KOPT-K1 (cell line): ENCODE data around the gene ARHGAP15.

Source experiments
- H3K27ac ChIP-seq: fragments of 200-600 bp; sonication (generic); 2 replicates; pipeline ENCODE4 v1.5.1; 2016; ENCODE audit warnings: antibody characterized with exemption, mild to moderate bottlenecking, low read depth, low read length; ENCODE audit not compliant: poor library complexity, severe bottlenecking
- H3K36me3 ChIP-seq: fragments of 200-600 bp; sonication (generic); 2 replicates; pipeline ENCODE4 v1.5.1; 2017; ENCODE audit warnings: antibody characterized with exemption, mild to moderate bottlenecking, low read length, moderate library complexity; ENCODE audit not compliant: insufficient read depth
- H3K9me3 ChIP-seq: fragments of 200-600 bp; sonication (generic); 2 replicates; pipeline ENCODE4 v1.5.1; 2017; ENCODE audit warnings: antibody characterized with exemption, low read length, mild to moderate bottlenecking; ENCODE audit not compliant: insufficient read depth, poor library complexity, severe bottlenecking

Gene ARHGAP15

DNA sequence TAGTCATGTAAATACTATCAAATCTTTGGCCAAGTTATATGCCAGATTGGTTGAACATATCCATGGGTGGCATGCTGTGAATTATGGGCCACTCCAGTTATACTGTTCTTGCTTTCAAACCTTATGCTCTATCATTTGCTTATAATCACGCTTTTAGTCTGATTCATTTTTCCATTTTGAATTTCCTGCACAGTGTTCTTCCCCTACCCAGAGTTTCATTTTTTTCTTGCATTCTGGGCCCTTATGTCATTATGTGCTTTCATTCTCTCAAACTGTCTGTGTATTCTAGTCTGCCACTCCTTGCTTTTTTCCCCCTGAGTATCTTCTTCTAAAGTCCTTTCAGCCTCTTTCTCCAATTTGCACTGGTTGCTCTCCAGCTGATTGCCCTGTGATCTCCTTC is 364.1 kb downstream of the ARHGAP15 start:
- Histone ChIP-seq H3K9me3 (peaks cover 25% of the 10 kb centered on the region), H3K36me3 (peaks cover 64% of the 10 kb centered on the region), H3K27ac (no peak overlapping the region)

DNA sequence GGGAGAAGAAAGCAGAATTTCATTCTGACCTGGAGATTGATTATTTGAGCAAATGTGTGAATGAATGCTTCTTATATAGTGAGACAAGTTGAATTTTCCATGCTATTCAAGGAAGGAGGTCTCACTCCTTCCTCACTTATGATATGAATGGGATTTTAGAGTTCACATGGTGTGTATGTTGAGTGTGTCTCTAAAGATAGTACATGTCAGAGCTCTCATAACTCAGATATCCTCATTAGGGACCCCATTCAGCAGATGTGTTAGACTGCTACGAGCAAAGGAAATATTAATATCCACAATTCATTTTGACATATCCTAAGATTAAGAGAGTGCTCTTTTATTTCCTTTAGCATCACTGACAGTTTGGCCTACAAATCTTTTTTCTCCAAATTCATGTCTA is 368.5 kb downstream of the ARHGAP15 start:
- Histone ChIP-seq H3K36me3 (peaks cover 31% of the 10 kb centered on the region), H3K27ac (no peak overlapping the region), H3K9me3 (peaks cover 12% of the 10 kb centered on the region)

DNA sequence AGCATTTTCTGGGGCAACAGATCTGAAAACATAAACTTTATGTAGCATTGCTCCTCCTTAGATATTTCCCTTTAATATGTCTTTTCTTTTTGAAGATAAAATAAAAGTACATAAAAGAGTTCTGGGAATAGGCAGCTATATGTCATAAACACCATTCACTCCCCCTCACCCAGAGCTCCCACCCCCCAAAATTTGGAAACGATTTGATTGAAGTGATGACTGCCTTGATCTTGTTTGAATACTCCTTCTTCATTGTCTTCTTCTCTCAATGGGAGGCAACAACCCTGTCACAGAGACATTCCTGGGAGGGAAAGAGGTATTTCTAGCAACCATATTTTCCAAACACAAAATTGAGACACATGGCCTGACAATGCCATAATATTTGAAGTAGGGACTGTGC is 369.3 kb downstream of the ARHGAP15 start:
- peaks cover 5% of the 10 kb centered on the region for H3K9me3 ChIP-seq
- no peak overlapping the region for H3K27ac ChIP-seq

DNA sequence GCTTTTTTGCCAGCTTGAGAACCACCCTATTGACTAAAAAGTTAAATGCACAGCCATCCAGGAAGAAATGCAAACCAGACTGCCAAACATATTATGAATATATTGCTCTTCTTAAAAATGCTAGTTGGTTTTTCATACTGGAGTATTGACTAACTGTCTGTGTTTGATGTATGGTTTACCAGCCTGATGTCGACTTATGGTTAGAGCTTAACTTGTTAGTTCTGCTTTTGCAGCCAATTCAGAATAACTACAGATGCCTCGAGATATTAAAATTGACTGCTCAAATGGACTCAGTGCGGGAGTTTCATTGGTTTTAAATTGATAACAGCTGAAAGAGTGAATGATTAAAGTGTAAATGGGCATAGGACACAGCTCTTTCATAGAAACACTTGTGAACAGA is 369.8 kb downstream of the ARHGAP15 start:
- no peaks in the 10 kb centered on the region for H3K9me3 ChIP-seq
- no peak overlapping the region for H3K27ac ChIP-seq
- H3K36me3 ChIP-seq = peaks cover 28% of the 10 kb centered on the region

More for the DNA sequence above, 369.3 kb downstream of the ARHGAP15 start:
- peaks cover 31% of the 10 kb centered on the region for H3K36me3 ChIP-seq

DNA sequence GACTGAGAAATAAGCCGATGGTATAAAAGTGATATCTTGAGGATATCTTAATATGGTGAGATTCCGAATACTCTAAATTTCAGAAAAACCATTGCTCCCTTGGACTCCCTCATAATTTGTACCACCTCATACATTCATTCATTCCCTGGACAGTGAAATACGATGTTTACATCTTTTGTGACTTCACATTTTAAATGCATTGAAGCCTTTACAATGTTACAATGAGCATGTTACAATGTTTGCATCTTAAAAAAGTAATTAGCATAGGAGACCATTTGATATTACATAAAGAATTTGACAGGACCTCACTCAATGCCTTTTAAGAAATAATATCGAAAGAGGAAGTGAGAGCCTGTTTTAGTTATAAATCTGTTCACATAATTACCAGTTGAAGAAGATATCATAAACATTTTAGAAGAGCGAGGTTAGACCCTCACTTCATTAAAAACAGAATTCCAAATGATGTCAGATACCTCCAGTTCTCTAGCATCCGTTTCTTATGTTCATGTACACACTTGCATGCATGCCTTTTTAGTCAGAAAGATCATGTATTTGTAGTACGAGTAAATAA is 372.0 kb downstream of the ARHGAP15 start:
- H3K27ac ChIP-seq = no peak overlapping the region
- peaks cover 34% of the 10 kb centered on the region; the same call in 1 of the 2 replicates for H3K36me3 ChIP-seq
- H3K9me3 ChIP-seq = no peaks in the 10 kb centered on the region

DNA sequence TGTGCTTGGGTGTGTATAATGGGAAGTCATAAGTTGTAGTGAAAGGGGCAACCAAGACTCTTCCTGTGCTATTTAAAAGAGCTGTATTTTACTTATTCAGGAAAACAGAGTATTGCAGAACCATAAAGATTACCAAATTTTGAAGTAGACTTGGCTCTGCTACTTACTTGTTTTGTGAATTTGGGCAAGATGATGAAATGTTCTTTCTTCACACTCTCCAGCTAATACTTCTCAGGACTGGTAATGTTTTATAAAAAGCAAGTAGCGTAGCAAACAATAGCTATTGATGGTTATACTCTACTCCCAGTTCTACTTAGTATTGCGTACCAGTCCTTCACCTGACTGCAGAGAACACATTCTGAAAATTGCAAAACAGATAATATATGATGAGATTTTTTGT is 374.1 kb downstream of the ARHGAP15 start:
- H3K27ac ChIP-seq = no peak overlapping the region
- peaks cover 34% of the 10 kb centered on the region for H3K36me3 ChIP-seq
- H3K9me3 ChIP-seq = no peaks in the 10 kb centered on the region

DNA sequence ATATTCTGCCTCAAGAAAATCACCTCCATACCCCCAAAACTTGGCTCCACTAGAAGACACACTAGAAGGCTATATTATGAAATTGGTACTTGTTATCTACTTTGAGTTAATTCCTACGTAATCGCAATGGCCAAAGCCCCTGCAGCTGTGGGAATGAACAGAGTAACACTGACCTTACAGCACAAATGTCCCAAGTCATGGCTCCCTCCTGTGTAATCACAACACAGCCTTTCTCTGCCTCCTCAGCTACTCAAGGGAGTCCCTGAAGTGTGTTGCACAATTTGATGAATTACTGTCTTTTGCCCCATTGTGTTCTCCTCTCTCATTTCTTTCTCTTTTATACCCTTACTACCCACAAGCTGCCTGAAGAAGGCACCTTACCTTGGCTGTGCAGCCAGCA is 375.2 kb downstream of the ARHGAP15 start:
- peaks cover 34% of the 10 kb centered on the region for H3K36me3 ChIP-seq
- H3K27ac ChIP-seq = no peak overlapping the region
- H3K9me3 ChIP-seq = no peaks in the 10 kb centered on the region

DNA sequence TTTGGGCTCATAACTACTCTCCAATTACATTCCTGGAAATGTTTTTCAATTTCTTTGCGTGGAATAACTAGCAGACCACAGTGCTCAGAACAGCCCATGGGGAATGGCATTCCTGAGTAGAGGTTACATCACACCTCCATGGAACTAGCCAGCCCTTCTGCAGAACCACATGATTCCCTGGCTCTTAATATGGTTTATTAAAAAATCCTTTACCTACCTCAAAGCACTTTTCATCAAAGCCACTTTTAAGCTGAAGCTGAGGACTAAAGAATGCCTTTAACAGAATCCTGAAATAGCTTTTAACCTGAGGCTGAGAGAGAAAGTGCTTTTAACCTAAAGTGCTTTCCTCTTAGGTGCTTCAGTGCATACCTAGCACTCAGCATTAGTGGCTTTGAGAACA is 376.3 kb downstream of the ARHGAP15 start:
- peaks cover 34% of the 10 kb centered on the region for H3K36me3 ChIP-seq
- H3K9me3 ChIP-seq = no peaks in the 10 kb centered on the region
- no peak overlapping the region for H3K27ac ChIP-seq

DNA sequence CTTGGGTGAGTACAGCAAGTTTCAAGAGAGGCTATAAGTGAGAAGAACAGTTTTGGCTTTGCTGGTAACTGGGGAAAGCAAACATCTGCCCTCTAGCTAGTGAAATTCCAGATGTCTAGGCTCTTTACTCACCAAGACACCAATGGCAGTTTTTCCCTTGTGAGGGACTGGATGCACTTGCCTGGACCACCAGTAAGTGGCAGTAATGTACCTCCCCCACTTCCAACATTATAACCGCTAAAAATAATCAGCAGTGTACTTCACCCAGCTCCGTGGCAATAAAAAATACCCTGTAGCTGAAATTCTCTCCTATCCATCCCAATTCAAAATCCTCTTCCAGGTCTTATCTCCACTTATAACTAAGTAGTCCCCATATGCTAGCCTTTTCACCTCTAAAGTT is 383.9 kb downstream of the ARHGAP15 start:
- Histone ChIP-seq H3K9me3 (no peaks in the 10 kb centered on the region), H3K27ac (no peak overlapping the region), H3K36me3 (peaks cover 31% of the 10 kb centered on the region)

DNA sequence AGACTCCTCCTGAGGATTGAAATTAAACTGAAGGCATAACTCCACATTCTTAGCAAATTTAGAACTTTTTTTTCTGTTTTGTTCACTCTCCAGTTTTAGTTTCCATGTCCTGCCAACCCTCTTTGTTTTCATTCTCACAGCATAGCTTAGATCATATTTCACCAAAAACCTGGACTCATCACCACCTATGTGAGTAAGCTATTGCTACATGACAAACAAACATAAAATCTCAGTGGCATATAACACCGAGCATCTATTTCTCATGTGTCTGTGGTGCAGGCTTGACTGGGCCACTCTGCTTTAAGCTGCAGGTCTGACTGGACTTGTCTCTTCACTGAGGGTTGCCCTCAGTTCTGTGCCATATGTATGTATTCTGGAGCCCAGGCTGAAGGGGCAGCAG is 385.2 kb downstream of the ARHGAP15 start:
- H3K36me3 ChIP-seq = peaks cover 44% of the 10 kb centered on the region
- H3K9me3 ChIP-seq = no peaks in the 10 kb centered on the region
- no peak overlapping the region for H3K27ac ChIP-seq

DNA sequence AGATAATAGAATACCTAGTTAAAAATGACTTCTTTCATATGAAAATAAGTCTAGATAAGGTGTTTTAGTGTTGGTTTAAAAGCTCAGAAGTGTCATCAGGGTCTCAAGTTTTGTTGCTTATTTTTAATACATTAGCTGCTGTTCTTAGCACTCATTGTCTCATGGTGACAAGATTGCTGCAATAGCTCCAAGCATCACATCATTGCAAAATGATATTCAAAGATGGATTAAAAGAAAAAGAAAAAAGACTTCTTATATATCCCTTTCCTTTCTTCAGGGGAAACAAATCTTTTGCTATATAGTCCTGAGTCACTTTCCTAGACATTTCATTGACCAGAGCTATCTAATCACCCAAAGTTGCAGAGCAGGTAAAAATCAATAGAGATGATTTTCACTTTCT is 386.1 kb downstream of the ARHGAP15 start:
- H3K9me3 ChIP-seq = no peaks in the 10 kb centered on the region

DNA sequence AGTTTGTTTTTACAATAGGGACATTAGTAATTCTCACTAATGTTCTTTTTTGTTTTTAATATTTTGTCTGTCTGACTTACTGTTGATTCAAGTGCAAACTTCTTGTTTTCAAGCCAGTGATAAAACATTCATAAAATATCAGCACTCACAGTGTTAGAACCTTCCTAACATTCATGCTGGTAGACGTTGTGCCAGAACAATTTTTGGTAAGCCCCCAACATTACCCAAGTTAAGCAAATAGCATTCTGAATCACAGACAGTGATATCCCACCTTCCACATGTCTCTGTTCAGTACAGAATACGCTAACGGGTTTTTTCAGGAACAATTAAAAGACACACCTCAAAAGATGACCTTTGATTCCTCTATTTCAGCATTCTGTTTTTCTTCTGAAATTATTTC is 390.3 kb downstream of the ARHGAP15 start:
- no peaks in the 10 kb centered on the region for H3K9me3 ChIP-seq
- peaks cover 60% of the 10 kb centered on the region for H3K36me3 ChIP-seq
- no peak overlapping the region for H3K27ac ChIP-seq

More for the DNA sequence above, 386.1 kb downstream of the ARHGAP15 start:
- Histone ChIP-seq H3K27ac (no peak overlapping the region), H3K36me3 (peaks cover 53% of the 10 kb centered on the region)

DNA sequence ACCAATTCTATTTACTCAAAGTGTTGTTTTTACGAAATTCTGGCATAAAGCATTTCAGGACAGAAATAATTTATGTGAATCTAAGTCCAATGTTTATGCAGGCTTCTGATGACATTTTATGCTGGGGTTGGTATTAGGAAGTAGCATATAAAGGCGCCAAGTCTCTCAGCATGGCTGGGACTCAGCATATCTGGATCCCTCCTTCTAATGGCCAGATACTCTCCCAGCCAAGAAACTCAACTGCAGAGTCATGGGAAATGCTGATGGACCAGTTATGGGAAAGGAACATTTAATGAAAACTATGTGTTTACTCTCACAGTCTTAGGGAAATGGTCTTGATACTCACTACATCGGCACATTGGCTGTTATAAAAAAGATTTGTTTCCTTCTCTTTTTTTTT is 392.2 kb downstream of the ARHGAP15 start:
- H3K36me3 ChIP-seq = peaks cover 60% of the 10 kb centered on the region
- H3K27ac ChIP-seq = no peak overlapping the region
- H3K9me3 ChIP-seq = no peaks in the 10 kb centered on the region

DNA sequence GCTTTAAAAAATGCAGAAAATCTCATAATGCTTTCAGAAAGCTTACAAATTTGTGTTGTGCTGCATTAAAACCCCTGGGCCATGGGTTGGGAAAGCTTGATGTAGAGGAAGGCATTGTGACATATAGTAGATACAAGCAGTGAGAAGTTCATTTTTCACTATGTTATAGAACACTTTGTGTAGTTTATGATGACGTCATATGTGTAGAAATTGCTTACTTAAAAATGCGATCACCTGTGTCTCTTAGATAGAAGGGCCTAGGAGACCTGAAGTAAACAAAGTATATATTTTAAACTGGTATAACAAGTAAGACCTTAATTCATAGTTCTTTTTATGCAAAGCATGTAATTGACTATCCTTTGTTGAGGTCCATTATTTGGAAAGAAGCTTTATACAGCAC is 393.5 kb downstream of the ARHGAP15 start:
- Histone ChIP-seq H3K36me3 (peaks cover 58% of the 10 kb centered on the region), H3K9me3 (no peaks in the 10 kb centered on the region), H3K27ac (no peak overlapping the region)

DNA sequence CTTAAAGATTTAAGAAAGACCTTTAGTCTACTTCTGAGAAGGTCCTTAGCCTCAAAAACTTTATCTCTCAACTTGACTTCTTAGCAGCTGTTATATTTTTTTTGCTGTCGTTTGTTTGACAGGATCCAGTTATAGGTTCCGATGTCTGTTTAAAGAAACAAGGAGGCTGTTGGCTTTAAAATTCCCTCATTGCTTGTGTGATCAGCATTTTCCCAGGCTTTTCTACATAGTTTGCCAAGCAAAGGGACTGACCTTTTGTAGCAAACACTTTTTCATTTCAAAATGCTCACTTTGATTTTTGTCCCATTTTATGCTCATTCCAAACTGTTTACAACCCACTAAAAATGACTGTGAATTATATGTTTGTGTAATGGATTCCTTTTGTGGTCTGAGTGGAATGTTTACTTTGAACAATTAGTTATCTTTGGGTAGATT is 394.9 kb downstream of the ARHGAP15 start:
- H3K27ac ChIP-seq = no peak overlapping the region
- peaks cover 50% of the 10 kb centered on the region for H3K36me3 ChIP-seq

DNA sequence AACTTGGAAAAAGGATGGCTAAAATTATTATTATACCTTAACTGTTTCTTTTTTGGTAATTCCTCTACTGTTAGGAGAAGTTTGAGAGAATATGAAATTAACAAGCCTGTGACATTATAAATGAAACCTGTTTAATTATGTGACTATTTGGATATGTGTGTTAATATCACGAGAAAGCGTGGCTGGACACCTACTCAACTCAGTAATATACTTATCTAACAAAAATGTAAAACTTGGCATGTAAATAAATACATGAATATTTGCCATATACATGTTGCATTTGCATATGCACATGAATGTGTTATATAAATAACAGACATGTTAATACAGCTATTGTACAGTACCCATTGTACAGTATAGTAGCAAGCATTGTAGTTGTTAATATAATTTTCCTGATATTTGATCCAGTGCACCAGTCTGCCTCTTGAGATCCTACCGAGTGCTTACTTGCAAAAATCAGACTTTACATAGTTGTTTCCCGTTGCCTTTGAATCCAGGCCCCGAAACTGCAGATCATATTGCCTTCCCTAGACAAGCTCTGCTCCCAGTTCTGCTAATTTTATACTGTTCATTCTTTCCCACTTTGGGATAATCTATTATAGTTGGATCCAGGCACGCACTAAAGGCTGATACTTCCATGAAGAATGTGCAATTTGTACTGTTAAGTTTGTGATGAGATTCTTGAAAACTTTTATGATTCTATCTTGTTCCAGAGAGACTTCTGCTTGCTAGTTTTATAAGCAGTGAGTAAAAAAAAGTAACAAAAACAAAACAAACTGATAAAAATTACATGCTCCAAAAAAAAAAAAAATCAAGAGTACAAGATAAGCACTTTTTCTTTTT is 395.6 kb downstream of the ARHGAP15 start:
- H3K9me3 ChIP-seq = no peaks in the 10 kb centered on the region
- no peak overlapping the region for H3K27ac ChIP-seq
- peaks cover 45% of the 10 kb centered on the region for H3K36me3 ChIP-seq

More for the DNA sequence above, 394.9 kb downstream of the ARHGAP15 start:
- H3K9me3 ChIP-seq = no peaks in the 10 kb centered on the region
